CD4-positive, alpha-beta T cell treated with Interferon gamma for 1 hour (primary cell): ENCODE measurements around the gene PHACTR4.
"Not testable (repeated sequence)": the region's sequence is repeated elsewhere in the genome, so short reads cannot be mapped to it uniquely, and the experiment has no call there.

Experiments used
- DNase-seq: peaks from one replicate; pipeline ENCODE4 v3.0.0-alpha.2; 2020

Gene PHACTR4

DNA sequence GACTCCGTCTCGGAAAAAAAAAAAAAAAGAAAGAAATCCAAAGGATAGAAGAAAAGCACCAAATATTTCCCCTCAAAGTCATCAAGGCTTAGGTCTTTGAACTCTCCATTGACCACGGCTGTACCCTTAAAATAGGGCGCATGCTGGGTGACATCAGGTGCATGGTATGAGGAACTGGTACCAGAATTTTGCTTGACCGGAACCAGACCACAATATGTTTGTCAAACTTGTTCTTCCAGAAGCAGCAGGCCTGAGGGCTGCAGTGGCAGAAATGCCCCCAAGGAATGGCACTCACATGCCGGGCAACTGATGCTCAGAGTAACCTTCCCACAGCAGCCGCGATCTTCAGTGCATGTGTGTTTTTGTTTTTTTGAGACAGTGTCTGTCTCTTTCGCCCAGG, 157.3 kb downstream of the PHACTR4 start:
- DNase-seq = no peak

DNA sequence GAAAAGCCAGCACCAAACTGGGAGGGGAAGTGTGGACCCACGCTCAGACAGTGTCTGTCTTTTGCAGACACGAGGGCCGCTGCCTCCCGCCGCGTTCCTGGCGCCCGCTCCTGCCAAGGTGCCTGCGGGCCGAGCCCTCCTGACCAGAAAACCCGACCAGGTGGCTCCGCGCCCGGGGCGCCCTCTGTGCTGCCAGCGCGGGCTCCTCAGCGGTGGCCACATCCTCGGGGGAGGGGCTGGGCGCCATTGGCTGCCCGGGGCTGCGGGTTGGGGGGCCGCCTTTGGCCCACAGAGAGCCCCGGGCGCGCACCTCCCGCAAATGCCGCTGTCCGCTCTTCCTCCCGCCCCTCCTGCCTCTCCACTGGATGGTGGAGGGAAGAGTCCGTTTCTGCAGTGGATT, 160.9 kb downstream of the PHACTR4 start:
- DNase-seq = no peak

GRCh38 chr1:28534671-28535070, 165.1 kb downstream of the PHACTR4 start:
- DNase-seq = no peak

- DNase-seq = no peak
These were observed 165.6 kb downstream of the PHACTR4 start for GRCh38 chr1:28535180-28535579.

GRCh38 chr1:28537457-28538199, 168.1 kb downstream of the PHACTR4 start:
- DNase-seq = no peak

DNA sequence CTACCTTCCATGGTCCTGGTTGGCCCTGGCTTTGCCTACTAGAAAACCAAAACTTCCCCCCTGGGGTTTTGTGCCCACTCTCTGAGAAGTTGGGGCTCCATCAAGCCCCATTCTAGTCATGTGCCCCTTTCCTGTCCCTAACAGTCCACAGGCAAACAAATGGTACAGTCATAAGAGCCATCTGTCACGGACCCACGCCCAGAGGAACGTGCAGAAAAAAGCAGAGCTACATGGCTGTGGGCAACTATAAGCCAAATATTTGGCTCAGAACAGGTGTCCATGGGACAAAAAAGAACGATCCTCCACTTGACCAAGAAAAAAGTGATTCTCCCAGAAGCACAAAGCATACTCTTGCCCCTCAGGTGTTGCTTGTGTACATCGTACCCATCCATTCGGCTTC, 168.7 kb downstream of the PHACTR4 start:
- DNase-seq = no peak

DNA sequence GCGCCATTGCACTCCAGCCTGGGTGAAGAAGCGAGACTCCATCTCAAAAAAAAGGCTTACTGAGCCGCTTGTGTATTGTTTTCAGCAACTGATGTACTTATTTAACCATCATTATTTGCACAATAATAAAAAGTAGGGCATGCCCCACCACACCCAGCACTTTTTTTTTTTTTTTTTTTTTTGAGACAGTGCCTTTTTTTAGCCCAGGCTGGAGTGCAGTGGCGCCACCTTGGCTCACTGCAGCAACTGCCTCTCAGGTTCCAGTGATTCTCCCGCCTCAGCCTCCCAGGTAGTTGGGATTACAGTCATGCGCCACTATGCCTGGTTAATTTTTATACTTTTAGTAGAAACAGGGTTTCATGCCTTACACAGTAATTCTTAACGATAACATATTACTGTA, 171.1 kb downstream of the PHACTR4 start:
- no peak for DNase-seq

- not testable (repeated sequence) for DNase-seq
These were observed 172.0 kb downstream of the PHACTR4 start for GRCh38 chr1:28541414-28542015.

GRCh38 chr1:28545246-28545628, 175.7 kb downstream of the PHACTR4 start:
- DNase-seq = no peak

- DNase-seq = no peak
These were observed 178.8 kb downstream of the PHACTR4 start for GRCh38 chr1:28548318-28548717.
